Mucosa of rectum (tissue), 2 donors: ENCODE results near the gene MRGPRF.

Experiments used
- H3K27ac ChIP-seq, 2 donors: one replicate each; pipeline ENCODE4 v1.7.0; 2013; ENCODE audit warnings: inconsistent platforms in 2 of 2, low read depth in 2 of 2, low read length in 2 of 2
- H3K27me3 ChIP-seq, 2 donors: one replicate each; pipeline ENCODE4 v1.7.0; 2013; ENCODE audit warnings: low read length in 2 of 2; ENCODE audit not compliant: control insufficient read depth in 2 of 2, insufficient read depth in 2 of 2
- H3K36me3 ChIP-seq, 2 donors: one replicate each; pipeline ENCODE4 v1.7.0; 2013; ENCODE audit warnings: low read length in 2 of 2; ENCODE audit not compliant: control insufficient read depth in 2 of 2, insufficient read depth in 2 of 2
- H3K4me1 ChIP-seq, 2 donors: one replicate each; pipeline ENCODE4 v1.7.0; 2013; ENCODE audit warnings: low read length in 2 of 2, mild to moderate bottlenecking in 1 of 2; ENCODE audit not compliant: control insufficient read depth in 2 of 2, insufficient read depth in 2 of 2
- H3K4me3 ChIP-seq, 2 donors: one replicate each; pipeline ENCODE4 v1.7.0; 2013; ENCODE audit warnings: low read length in 2 of 2
- H3K9ac ChIP-seq, 2 donors: one replicate each; pipeline ENCODE4 v1.7.0; 2013; ENCODE audit warnings: low read length in 2 of 2, low read depth in 1 of 2, mild to moderate bottlenecking in 1 of 2
- H3K9me3 ChIP-seq, 2 donors: one replicate each; pipeline ENCODE4 v1.7.0; 2013; ENCODE audit warnings: low read length in 2 of 2; ENCODE audit not compliant: control insufficient read depth in 2 of 2
- donor health status: healthy.
- donor health status: Normal muscosa, but diverticular disease.

MRGPRF gene

GRCh38 chr11:68954836-68955606 lies 58.0 kb downstream of the MRGPRF start:
- Histone ChIP-seq H3K9me3 (no peaks in the 10 kb centered on the region), H3K4me1 (peaks cover 4 to 8% of the 10 kb centered on the region in 2 donors), H3K36me3 (no peaks in the 10 kb centered on the region), H3K9ac (peak overlapping the region in 1 of 2 donors; percentile 6), H3K4me3 (peak overlapping the region in 1 of 2 donors; percentile 7), H3K27ac (peak overlapping the region in 1 of 2 donors; percentile 52), H3K27me3 (no peaks in the 10 kb centered on the region)
